Measurements from ENCODE around the gene CAMK2D.

DNA sequence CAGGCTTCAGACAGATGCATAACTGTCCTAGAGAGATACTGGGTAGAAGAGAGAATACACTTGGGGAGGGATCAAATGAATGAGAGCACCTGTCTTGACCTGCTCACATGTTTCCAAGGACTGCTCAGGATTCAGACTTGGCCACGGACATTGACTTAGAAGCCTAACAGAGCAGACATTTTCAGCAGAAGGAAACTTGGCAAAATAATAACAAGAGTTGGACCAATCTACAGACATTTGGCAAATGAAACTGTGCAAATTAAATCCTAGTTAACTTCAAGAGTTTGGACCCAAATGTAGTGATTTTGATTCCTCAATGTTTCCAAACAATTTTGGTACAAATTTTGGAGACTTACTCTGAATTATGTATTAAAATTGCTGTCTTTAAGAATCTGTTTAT, 223.9 kb downstream of the CAMK2D start:
- TF ChIP-seq, protein P1, sequence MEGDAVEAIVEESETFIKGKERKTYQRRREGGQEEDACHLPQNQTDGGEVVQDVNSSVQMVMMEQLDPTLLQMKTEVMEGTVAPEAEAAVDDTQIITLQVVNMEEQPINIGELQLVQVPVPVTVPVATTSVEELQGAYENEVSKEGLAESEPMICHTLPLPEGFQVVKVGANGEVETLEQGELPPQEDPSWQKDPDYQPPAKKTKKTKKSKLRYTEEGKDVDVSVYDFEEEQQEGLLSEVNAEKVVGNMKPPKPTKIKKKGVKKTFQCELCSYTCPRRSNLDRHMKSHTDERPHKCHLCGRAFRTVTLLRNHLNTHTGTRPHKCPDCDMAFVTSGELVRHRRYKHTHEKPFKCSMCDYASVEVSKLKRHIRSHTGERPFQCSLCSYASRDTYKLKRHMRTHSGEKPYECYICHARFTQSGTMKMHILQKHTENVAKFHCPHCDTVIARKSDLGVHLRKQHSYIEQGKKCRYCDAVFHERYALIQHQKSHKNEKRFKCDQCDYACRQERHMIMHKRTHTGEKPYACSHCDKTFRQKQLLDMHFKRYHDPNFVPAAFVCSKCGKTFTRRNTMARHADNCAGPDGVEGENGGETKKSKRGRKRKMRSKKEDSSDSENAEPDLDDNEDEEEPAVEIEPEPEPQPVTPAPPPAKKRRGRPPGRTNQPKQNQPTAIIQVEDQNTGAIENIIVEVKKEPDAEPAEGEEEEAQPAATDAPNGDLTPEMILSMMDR (IDR thresholded peaks at IDR 0.05 in 8 of 11, conservative IDR thresholded peaks at IDR 0.05 in 3 of 11) = no peak
- no peak for TF ChIP-seq POLR2A (IDR thresholded peaks at IDR 0.05)
